SK-N-MC (cell line): ENCODE data around the gene SLAIN2.

Experiments used
- DNase-seq: peaks from one replicate; pipeline ENCODE4 v3.0.0-alpha.2; 2011; ENCODE audit warnings: low read depth, low spot score
- H3K27ac ChIP-seq: fragments of 200-600 bp; sonication (generic); 2 replicates; pipeline ENCODE4 v1.5.1; 2016; ENCODE audit warnings: mixed run types
- H3K36me3 ChIP-seq: fragments of 200-600 bp; sonication (generic); 2 replicates; pipeline ENCODE4 v1.6.1; 2017; ENCODE audit warnings: antibody characterized with exemption, low read length, mixed read lengths; ENCODE audit not compliant: insufficient read depth
- H3K4me3 ChIP-seq: fragments of 200-600 bp; sonication (generic); 2 replicates; pipeline ENCODE4 v1.5.1; 2016
- H3K9ac ChIP-seq: fragments of 200-600 bp; sonication (generic); 2 replicates; pipeline ENCODE4 v1.8.0; 2017; ENCODE audit warnings: mixed run types, mixed read lengths; ENCODE audit not compliant: insufficient read length
- H3K9me3 ChIP-seq: fragments of 200-600 bp; sonication (generic); 2 replicates; pipeline ENCODE4 v1.6.1; 2017; ENCODE audit warnings: low read depth, mild to moderate bottlenecking, antibody characterized with exemption, low read length, moderate library complexity, mixed read lengths
- EZH2 ChIP-seq: fragments of 200-600 bp; sonication (generic); IDR thresholded peaks from one replicate; pipeline ENCODE4 v1.6.1; 2017; ENCODE audit warnings: antibody characterized with exemption
- FOXP2 ChIP-seq: optimal IDR thresholded peaks from 2 replicates; pipeline ENCODE3; 2011; ENCODE audit warnings: mild to moderate bottlenecking, moderate library complexity; ENCODE audit not compliant: insufficient read depth; ENCODE audit errors: extremely low read length, control extremely low read depth
- POLR2AphosphoS5 ChIP-seq: IDR thresholded peaks from 2 replicates; pipeline ENCODE4 v1.6.1; 2012; ENCODE audit warnings: mild to moderate bottlenecking, low read depth, low read length, borderline replicate concordance

Gene SLAIN2

DNA sequence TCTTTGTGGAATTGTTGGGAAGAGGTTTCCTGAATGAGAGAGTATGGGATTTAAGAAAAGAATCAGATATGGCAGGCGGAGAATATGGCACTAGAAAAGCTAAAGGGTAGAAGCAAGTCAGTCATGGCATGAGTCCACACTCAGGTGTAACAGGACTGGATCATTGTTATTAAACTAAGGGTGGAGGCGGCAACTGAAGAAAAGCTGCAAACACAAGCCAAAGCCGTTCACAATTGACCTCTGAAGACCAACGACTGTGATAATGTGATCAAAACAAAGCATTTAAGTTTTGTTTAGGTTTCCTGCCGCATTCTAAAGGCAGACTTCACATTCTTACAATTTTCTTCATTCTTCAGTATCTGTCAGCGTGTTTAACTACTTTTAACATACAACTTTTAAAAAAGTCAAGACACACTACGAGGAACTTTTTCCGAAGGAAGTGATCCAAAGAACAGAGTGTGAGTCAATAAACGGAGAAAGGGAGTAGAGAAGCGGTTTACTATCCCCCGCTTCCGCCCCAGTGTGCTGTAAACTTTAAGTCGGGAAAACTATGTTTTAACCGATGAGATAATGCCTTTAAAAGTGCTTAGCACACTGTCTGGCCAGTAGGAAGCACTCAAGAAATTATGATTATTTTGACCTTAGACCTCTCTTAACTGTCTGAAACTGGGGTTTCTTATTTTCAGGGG lies 909 bp upstream of the SLAIN2 start:
- DNase-seq, result no peak
- Histone ChIP-seq H3K27ac (peak overlapping the region; percentile 78), H3K36me3 (no peaks in the 10 kb centered on the region), H3K9me3 (no peaks in the 10 kb centered on the region), H3K4me3 (peak overlapping the region; percentile 92), H3K9ac (peak overlapping the region; percentile 91)
- TF ChIP-seq FOXP2 (no peak), EZH2 (no peak), POLR2AphosphoS5 (no peak)

- Histone ChIP-seq H3K27ac (peak overlapping the region; percentile 77), H3K36me3 (no peaks in the 10 kb centered on the region), H3K4me3 (peak overlapping the region; percentile 92), H3K9ac (peak overlapping the region; percentile 87), H3K9me3 (no peaks in the 10 kb centered on the region)
- DNase-seq, result no peak
- TF ChIP-seq POLR2AphosphoS5 (no peak; the same call in 1 of the 2 replicates), FOXP2 (no peak), EZH2 (no peak)
Measured at GRCh38 chr4:48341776-48342605, 662 bp downstream of the SLAIN2 start.

GRCh38 chr4:48342606-48342880 lies 1.2 kb downstream of the SLAIN2 start:
- no peak for DNase-seq
- Histone ChIP-seq H3K4me3 (peak overlapping the region; percentile 92), H3K9ac (peak overlapping the region; percentile 87), H3K27ac (no peak overlapping the region), H3K9me3 (no peaks in the 10 kb centered on the region), H3K36me3 (no peaks in the 10 kb centered on the region)
- TF ChIP-seq EZH2, result no peak
- TF ChIP-seq POLR2AphosphoS5, result no peak
- no peak for TF ChIP-seq FOXP2

GRCh38 chr4:48343035-48343434 lies 1.7 kb downstream of the SLAIN2 start:
- peak overlapping the region; percentile 87 for H3K9ac ChIP-seq

GRCh38 chr4:48343551-48343950 lies 2.2 kb downstream of the SLAIN2 start:
- Histone ChIP-seq H3K36me3 (no peaks in the 10 kb centered on the region), H3K9me3 (no peaks in the 10 kb centered on the region), H3K4me3 (peak overlapping the region; percentile 92), H3K27ac (no peak overlapping the region), H3K9ac (no peak overlapping the region)
- TF ChIP-seq POLR2AphosphoS5 (no peak), EZH2 (no peak), FOXP2 (no peak)
- DNase-seq, result no peak

More at GRCh38 chr4:48343035-48343434, 1.7 kb downstream of the SLAIN2 start:
- peak overlapping the region; percentile 92 for H3K4me3 ChIP-seq
- TF ChIP-seq FOXP2 (no peak), POLR2AphosphoS5 (no peak), EZH2 (no peak)
- H3K9me3 ChIP-seq, result no peaks in the 10 kb centered on the region
- no peak for DNase-seq
- no peak overlapping the region for H3K27ac ChIP-seq
- no peaks in the 10 kb centered on the region for H3K36me3 ChIP-seq

GRCh38 chr4:48345542-48345941 lies 4.2 kb downstream of the SLAIN2 start:
- H3K4me3 ChIP-seq, result no peak overlapping the region
- no peak for DNase-seq
- H3K27ac ChIP-seq, result no peak overlapping the region
- no peak for TF ChIP-seq EZH2
- no peak for TF ChIP-seq POLR2AphosphoS5
- no peaks in the 10 kb centered on the region for H3K9me3 ChIP-seq
- no peak overlapping the region for H3K9ac ChIP-seq
- no peaks in the 10 kb centered on the region for H3K36me3 ChIP-seq

DNA sequence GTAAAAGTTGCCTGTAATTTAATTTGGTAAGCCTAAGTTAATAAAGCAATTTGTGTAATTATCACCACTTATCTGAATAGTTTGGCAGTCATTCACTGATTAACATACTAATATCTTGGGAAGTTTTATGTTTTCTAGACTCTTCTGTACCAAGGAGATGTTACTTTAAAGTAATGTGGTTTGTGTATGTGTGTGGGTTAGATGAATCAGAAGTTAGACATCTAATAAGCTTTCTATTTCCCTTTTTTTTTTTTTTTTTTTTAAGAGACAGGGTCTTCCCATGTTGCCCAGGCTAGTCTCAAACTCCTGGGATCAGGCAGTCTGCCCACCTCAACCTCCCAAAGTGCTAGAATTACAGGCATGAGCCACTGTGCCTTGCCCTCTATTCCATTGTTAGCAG lies 5.3 kb downstream of the SLAIN2 start:
- H3K4me3 ChIP-seq, result no peak overlapping the region
- peaks cover 6% of the 10 kb centered on the region; the same call in 1 of the 2 replicates for H3K36me3 ChIP-seq
- DNase-seq, result no peak
- no peaks in the 10 kb centered on the region; the same call in 1 of the 2 replicates for H3K9me3 ChIP-seq
- no peak overlapping the region for H3K27ac ChIP-seq
- TF ChIP-seq EZH2 (no peak), POLR2AphosphoS5 (no peak), FOXP2 (no peak)
- no peak overlapping the region for H3K9ac ChIP-seq

- Histone ChIP-seq H3K4me3 (no peak overlapping the region), H3K36me3 (peaks cover 10% of the 10 kb centered on the region), H3K9me3 (no peaks in the 10 kb centered on the region; the same call in 1 of the 2 replicates), H3K27ac (no peak overlapping the region), H3K9ac (no peak overlapping the region)
- TF ChIP-seq FOXP2 (no peak), POLR2AphosphoS5 (no peak), EZH2 (no peak)
- DNase-seq, result no peak
Measured at GRCh38 chr4:48347282-48347921, 6.1 kb downstream of the SLAIN2 start.
